ENCODE results near the gene TEDC2. TPM values are rescaled to one million over a fixed set of nuclear protein-coding genes. Genes with fewer than 3 reads are reported as not detected.

The TEDC2 gene
- total and polyA plus RNA-seq, 10 of the 15 experiments (the other 5 are each of a cell fraction or from before 2014, with no cell fraction given) = 0.23 to 47.9 (median 19.1) TPM

GRCh38 chr16:2507052-2507659, 47.2 kb downstream of the TEDC2 start:
- intact Hi-C loops (cut with micrococcal nuclease; ENCODE audit: unreplicated experiment) = loop anchor here (5.0 to 10.0 kb wide), 2 partner anchors 40 to 242 kb away; partner anchors contain the start of gene RNPS1
- ATAC-seq = peak; percentile 90
- RAD21 ChIA-PET (ENCODE audit: unreplicated experiment) = interaction anchor here (0.7 to 1.2 kb wide), 2 partner anchors 25 to 459 kb away, joined by 3 to 6 read pairs; partner anchors contain the start of genes NTHL1 and TSC2
- POLR2A ChIA-PET = interaction anchor here (0.6 to 2.5 kb wide), 6 partner anchors 9 to 375 kb away, joined by 3 to 8 read pairs (median 4); partner anchors contain the start of gene TBC1D24
- SMC1A ChIA-PET (ENCODE audit: uncharacterized antibody, unreplicated experiment) = no interaction called here
- in situ Hi-C loops (cut with MboI) = loop anchor here (5.0 kb wide), 1 partner anchor 75 kb away; no protein-coding TSS in a partner anchor
- DNase-seq (ENCODE audit: low read depth, low spot score) = peak; percentile 41
- Histone ChIP-seq H3K9ac (ENCODE audit: control insufficient read depth, insufficient read depth, low read length) (peak overlapping the region; percentile 36), H3K27me3 (replicated peaks in 1 of 2; ENCODE audit: control insufficient read depth in 2 of 2, insufficient read depth in 2 of 2, low read length in 1 of 2) (no peaks in the 10 kb centered on the region), H3K79me2 (ENCODE audit: control insufficient read depth, insufficient read depth, low read length) (no peaks in the 10 kb centered on the region), H3K9me3 (replicated peaks; ENCODE audit: control insufficient read depth, insufficient read depth, low read length) (no peaks in the 10 kb centered on the region), H3K36me3 (ENCODE audit: control insufficient read depth in 2 of 2, insufficient read depth in 2 of 2, low read length in 1 of 2) (no peaks in the 10 kb centered on the region; a peak in 1 of 4 replicates), H3K4me2 (ENCODE audit: control insufficient read depth, insufficient read depth) (peak overlapping the region; percentile 86), H3K27ac (ENCODE audit: control insufficient read depth, insufficient read depth) (peak overlapping the region; percentile 83), H3K4me3 (no peak overlapping the region), H2AFZ (ENCODE audit: control insufficient read depth, low read depth, low read length) (peak overlapping the region; percentile 76), H3K4me1 (ENCODE audit: control insufficient read depth, insufficient read depth, low read length) (peaks cover 33% of the 10 kb centered on the region), H4K20me1 (ENCODE audit: control insufficient read depth, insufficient read depth) (no peaks in the 10 kb centered on the region)
- BruUV-seq (replicated peaks) = no TSS peak
- peak; percentile 73 for FAIRE-seq
- 49% methylated on average over 14 of the region's 14 CpGs for WGBS (ENCODE audit: insufficient coverage, insufficient replicate concordance, low lambda C conversion rate, missing lambda C conversion rate)
- CTCF ChIA-PET = interaction anchor here (0.8 to 1.2 kb wide), 3 partner anchors 9 to 313 kb away, joined by 3 to 5 read pairs (median 4); partner anchors contain the start of gene CCNF
- peak; percentile 78 for TF ChIP-seq SPI1 (IDR thresholded peaks at IDR 0.05; ENCODE audit: borderline replicate concordance, insufficient read depth, low read depth, low read length)
- no peak for TF ChIP-seq LARP7 (IDR thresholded peaks at IDR 0.05)
- no peak for TF ChIP-seq MYC (IDR thresholded peaks at IDR 0.05; ENCODE audit: insufficient read depth, insufficient read length, insufficient replicate concordance, low read length, severe bottlenecking)
- TF ChIP-seq PML (IDR thresholded peaks at IDR 0.05; ENCODE audit: low read length) = no peak
- peak; percentile 64 for TF ChIP-seq ZNF687 (IDR thresholded peaks at IDR 0.05)
- 0 out of 2 replicates have a peak, but pooled peaks have one; percentile 6 for TF ChIP-seq PAX5 (IDR thresholded peaks at IDR 0.05; ENCODE audit: borderline replicate concordance, low read depth, low read length)
- no peak for TF ChIP-seq CBX3 (IDR thresholded peaks at IDR 0.05; ENCODE audit: borderline replicate concordance, low read depth)
- TF ChIP-seq MTA3 (IDR thresholded peaks at IDR 0.05; ENCODE audit: borderline replicate concordance, low read length) = no peak
- no peak for TF ChIP-seq ELK1 (IDR thresholded peaks at IDR 0.05; ENCODE audit: low read depth, low read length)
- TF ChIP-seq USF1 (IDR thresholded peaks at IDR 0.05; ENCODE audit: borderline replicate concordance, extremely low read length, insufficient read depth, low read depth, low read length) = peak; percentile 84
- no peak for TF ChIP-seq CEBPZ (IDR thresholded peaks at IDR 0.05; ENCODE audit: low read depth, low read length)
- TF ChIP-seq RAD21 (IDR thresholded peaks at IDR 0.05; ENCODE audit: insufficient read depth, low read depth, low read length) = 0 out of 2 replicates have a peak, but pooled peaks have one; percentile 6

Data from GM12878 (cell line).